22Rv1 (cell line): ENCODE results near the gene SLC9B1.
"Not testable (repeated sequence)": the region's sequence is repeated elsewhere in the genome, so short reads cannot be mapped to it uniquely, and the experiment has no call there.

Source experiments
- ZFX ChIP-seq: fragments of 450-650 bp; IDR thresholded peaks from 2 replicates; pipeline ENCODE4 v1.6.1; 2017; ENCODE audit warnings: antibody characterized with exemption, borderline replicate concordance
- TF ChIP-seq, protein P1 (sequence below): fragments of 450-650 bp; IDR thresholded peaks from 2 replicates; pipeline ENCODE4 v1.5.1; 2017; ENCODE audit warnings: mild to moderate bottlenecking

- TF ChIP-seq, protein P1, sequence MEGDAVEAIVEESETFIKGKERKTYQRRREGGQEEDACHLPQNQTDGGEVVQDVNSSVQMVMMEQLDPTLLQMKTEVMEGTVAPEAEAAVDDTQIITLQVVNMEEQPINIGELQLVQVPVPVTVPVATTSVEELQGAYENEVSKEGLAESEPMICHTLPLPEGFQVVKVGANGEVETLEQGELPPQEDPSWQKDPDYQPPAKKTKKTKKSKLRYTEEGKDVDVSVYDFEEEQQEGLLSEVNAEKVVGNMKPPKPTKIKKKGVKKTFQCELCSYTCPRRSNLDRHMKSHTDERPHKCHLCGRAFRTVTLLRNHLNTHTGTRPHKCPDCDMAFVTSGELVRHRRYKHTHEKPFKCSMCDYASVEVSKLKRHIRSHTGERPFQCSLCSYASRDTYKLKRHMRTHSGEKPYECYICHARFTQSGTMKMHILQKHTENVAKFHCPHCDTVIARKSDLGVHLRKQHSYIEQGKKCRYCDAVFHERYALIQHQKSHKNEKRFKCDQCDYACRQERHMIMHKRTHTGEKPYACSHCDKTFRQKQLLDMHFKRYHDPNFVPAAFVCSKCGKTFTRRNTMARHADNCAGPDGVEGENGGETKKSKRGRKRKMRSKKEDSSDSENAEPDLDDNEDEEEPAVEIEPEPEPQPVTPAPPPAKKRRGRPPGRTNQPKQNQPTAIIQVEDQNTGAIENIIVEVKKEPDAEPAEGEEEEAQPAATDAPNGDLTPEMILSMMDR, result not testable (repeated sequence)
- not testable (repeated sequence) for TF ChIP-seq ZFX
Observed at GRCh38 chr4:102961813-102962212, 57.7 kb downstream of the SLC9B1 start.
